ENCODE data around the gene PLPPR1.

DNA sequence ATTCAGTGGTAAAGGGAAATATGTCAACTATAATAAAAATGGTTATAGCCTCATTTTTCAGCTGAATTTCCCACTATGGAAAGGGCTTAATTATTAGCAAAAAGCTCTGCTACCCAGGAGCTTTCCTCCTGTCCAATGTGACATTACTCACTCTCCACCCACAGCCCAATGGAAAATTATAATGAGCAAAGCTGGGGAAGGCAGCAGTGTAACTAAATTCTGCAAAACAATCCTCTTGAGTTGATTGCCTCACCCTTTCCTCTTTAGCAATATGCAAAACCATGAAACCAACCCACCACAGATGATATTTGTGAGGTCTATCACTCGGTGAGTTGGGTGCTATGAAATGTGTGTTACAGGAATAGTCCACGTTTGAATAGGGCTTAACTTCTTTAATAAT is 14.0 kb upstream of the PLPPR1 start:
- TF ChIP-seq CTCF (IDR thresholded peaks at IDR 0.05; ENCODE audit: insufficient read depth, low read length, poor library complexity, severe bottlenecking) (no peak), EZH2phosphoT487 (conservative IDR thresholded peaks at IDR 0.05; ENCODE audit: low read length) (no peak)

Measured in SU-DHL-6 (cell line).